A204.1 (cell line): Measurements from ENCODE around the gene NDUFA12.

Source experiments
- FAIRE-seq: peaks from 2 replicates; lab custom pipeline; 2012; peaks lifted over from hg19 to GRCh38; lab: Jason Lieb, UNC

NDUFA12 gene

GRCh38 chr12:94980577-94980976 lies 22.9 kb downstream of the NDUFA12 start:
- FAIRE-seq = peak; percentile 95

DNA sequence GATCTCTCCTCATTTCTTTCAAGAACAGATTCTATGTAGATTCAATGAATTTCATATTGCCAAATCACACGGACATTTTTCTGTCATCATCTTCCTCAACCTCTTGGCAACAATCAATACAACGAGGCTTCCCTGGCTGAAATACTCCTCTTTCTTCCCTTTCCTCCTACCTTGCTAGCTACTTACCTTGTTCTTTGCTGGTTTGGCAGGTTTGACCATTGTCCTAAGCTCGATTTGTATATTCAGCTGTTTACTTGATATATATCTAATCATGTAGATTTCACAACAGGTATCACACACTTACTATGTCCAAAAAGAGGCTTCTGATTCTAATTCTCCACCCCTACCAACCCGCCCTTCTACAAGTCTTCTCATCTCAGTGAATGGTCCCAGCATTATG lies 23.6 kb downstream of the NDUFA12 start:
- no peak for FAIRE-seq

DNA sequence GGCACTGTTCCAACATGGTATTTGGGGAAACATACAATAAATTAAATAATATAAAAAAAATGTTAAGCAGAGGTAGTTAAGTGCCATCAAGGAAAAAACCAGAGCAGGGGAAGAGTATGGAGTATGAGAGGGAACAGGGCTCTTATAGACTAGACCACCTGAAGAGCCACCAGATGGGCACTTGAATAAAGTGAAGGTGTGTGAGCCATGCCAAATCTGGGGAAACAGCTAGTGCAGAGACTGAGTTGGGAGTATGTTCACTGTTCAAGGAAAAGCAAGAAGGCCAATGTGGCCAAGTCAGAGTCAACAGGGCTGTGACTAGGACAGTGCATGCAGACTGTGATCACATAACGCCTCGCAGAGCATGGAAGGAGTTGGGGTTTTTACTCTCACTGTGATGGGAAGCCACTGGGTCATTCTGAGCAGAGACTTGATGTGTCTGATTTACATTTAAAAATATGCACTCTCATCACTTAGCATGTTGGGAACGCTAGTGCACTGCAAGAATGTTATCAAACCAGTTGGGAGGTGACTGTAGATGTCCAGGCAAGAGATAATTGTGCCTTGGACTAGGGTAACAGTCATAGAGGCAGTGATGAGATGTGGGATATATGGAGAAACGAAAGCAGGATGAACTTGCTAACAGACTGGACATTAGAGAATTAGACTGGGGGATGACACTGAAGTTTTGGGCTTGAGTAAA lies 25.6 kb downstream of the NDUFA12 start:
- no peak for FAIRE-seq

DNA sequence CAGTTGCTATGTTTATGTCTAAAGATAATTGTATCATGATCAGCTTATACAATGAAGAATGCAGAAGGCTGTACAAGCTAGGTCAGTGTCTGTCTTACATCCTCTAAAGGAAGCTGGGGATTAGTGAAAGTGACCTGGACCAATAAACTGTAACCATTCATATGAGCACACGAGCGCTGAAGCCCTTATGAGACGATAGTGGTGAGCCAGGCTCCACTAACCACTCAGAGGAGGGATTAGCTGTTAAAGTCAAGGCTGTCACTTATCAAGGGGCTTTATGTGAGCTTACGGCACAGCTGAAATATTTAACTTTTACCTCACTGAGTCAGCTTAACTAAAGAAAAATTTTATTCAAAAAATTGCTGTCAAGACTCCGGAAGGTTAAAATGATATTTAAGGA lies 30.3 kb downstream of the NDUFA12 start:
- FAIRE-seq = no peak

DNA sequence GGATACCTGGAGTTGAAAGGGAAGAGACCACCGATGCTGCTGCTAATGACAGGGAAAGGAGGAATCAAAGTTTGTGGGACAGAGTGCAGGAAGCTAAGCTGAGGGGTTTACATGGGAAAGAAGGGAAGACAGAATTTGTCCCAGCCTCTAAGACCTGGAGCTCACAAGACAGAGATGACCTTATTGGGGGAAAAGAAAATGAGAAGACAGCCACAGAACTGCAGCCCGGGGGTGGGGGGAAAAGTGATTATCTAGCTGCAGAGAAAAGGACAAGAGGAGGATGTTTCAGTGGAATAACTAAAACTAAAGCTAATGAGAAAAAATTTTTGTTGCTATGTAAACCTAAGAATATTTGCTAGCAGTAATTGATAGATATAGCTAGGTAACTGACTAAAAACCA lies 30.7 kb downstream of the NDUFA12 start:
- FAIRE-seq = no peak

GRCh38 chr12:94971923-94972322 lies 31.6 kb downstream of the NDUFA12 start:
- FAIRE-seq = no peak

DNA sequence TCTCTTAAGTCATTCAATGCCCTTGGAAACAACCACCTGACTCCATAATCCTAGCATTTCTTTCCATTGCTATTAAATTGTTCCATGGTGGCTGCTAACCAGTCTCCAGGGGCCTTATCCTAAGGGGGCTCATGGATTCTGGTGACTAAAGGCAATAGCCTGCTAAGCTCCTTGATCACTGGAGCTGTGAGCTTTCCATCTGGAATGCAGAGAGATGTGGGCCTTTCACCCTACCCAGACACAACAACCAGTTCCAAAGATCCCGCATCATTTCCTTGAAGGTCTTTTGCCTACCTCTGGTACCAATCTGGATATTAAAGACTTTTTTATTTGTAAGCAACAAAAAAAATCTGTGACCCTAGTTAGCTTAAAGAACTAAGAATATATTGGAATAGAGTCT lies 32.9 kb downstream of the NDUFA12 start:
- FAIRE-seq = no peak

DNA sequence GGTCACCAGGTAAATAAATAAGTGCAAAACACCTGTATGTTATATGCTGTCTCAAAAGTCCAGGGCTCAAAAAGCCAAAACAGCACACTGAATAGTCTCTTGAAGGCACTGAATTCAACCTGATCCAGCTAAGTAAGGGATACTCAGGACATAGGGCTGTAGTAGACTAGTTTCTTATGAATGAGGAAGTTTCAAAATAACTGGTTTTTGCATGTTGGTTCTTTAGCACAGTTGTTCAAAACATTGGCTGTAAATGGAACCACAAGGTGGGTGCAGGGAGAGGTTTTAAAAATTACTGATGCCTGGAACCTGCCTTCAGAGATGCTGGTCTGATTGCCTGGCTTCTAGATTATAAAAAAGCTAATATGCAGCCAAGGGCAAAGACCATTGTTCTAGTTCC lies 34.1 kb downstream of the NDUFA12 start:
- FAIRE-seq = no peak

DNA sequence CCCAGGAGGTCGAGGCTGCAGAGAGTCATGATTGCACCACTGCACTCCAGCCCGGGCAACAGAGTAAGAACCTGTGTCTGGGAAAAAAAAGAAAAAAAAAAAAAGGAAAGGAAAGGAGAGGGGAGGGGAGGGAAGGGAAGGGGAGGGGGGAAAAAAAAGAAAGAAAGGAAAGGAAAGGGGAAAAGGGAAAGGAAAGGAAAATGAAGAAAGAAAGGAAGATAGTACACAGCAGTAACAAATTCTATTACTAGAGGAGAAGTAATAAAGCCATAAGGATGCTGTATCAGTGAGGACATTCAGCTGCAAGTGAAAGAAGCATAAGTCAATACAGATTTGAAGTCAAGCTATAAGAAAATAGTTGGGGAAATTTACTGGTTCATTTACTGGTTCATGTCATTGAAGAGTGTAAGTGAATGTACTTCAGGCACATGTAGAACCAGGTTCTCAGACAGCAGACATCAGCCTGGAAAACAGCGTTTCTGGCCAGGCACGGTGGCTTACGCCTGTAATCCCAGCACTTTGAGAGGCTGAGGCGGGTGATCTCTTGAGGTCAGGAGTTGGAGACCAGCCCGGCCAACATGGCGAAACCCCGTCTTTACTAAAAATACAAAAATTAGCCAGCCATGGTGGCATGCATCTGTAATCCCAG lies 37.4 kb downstream of the NDUFA12 start:
- FAIRE-seq = no peak

DNA sequence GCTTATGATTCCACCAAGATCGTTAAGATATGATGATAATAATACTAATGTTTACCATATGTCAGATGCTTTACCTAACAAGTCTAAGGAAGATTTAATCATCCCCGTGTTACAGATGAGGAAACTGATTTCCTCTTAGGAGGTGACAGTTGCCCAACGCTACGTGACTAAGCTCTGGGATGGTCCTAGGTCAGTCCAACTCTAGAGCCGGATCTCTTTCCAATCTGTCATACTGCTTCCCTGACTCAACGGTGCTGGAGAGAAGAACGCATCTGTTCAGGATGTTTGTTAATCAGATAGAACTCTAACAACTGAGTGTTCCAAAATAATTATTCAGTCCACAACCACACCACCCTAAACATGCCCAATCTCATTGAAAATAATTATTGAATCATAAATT lies 39.8 kb downstream of the NDUFA12 start:
- FAIRE-seq = no peak

- FAIRE-seq = no peak
These were observed 40.8 kb downstream of the NDUFA12 start for GRCh38 chr12:94962670-94963069.

DNA sequence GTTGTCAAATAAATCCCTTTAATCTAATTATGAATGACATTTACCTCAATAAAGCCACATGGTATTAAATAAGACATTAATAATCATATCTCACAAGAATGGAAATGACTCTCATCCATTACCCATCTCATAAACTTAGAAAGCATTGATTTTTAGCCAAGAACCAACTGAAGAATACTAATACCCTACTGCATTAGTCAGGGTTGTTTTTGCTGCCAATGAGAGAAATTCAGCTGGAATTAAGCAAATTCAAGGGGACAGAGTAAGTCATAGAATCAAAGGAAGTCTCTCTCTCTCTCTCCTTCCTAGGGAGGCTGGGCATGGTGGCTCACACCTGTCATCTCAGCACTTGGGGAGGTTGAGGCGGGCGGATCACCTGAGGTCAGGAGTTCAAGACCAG lies 41.6 kb downstream of the NDUFA12 start:
- no peak for FAIRE-seq

DNA sequence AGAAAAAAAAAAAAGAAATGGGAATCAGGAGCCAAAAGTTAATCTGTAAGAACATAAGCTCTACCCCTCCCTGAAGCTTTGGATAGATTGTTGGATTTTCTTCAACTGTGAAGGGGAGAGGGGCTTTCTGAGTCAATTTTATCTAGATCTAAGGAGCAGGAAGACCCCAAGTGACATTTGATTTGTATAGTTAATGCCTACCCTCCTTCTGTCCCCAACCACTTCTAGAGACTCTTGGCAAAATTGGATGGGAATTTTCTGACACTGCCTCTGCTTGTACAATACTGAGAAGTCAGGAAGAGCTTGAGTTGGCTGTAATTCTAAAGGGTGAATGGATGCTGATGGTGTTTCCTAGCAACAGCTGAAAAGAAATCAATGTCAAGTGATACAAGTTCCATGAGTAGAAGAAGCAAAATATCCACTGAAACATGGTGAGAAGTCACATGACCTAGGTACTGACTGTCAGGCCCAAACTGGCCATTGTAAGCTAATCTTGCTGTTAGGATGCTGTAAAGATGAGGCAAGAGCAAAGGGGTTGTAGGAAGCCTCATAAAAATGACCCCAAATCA lies 42.2 kb downstream of the NDUFA12 start:
- no peak for FAIRE-seq

DNA sequence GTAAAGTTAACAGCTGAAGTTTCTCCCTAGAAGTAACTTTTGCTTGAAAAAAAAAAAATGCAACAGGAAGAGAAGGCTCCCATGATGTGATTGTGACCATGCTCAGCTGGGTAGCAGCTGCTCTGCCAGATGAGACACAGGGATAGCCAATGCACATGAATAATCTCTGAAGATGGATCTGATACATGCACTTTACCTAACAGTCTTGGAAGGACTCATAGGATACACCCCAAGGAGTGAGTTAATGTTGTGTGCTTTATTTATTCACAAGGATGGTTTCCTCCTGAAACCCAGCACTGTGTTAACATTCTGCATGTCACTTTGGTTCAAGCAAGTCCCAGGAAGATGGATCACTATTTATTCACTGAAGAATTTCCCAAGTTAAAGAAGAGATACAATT lies 46.5 kb downstream of the NDUFA12 start:
- FAIRE-seq = no peak

DNA sequence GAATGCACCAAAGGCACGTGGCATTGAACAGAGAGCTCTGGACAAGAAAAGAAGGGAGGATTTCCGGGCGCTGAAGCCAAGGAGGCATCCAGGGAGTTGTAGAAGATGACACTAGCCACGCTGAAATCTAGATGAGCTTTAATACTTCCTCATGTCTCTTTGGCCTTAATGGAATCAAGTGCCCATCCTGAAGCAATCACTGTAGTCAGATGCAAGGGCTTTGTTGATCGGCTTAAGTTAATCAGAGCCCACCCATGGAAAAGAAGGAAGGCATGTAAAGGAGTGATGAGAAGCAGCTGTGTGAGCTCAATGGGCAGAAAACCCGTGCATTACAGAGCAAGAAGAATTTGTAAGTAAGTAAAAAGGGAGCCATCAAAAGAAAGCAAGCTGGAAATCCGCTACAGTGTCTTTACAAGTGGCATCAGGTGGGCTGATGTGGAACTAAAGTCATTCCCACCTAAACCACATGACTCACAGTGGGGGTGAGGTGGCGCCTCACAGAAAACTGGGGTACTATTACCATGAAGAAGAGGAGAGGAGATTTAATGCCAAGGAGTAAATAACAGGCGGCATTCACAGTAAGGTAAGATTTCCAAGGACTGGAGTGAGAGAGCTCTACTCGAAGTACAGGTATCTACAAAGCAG lies 48.4 kb downstream of the NDUFA12 start:
- FAIRE-seq = no peak

GRCh38 chr12:94954029-94954685 lies 49.3 kb downstream of the NDUFA12 start:
- no peak for FAIRE-seq

DNA sequence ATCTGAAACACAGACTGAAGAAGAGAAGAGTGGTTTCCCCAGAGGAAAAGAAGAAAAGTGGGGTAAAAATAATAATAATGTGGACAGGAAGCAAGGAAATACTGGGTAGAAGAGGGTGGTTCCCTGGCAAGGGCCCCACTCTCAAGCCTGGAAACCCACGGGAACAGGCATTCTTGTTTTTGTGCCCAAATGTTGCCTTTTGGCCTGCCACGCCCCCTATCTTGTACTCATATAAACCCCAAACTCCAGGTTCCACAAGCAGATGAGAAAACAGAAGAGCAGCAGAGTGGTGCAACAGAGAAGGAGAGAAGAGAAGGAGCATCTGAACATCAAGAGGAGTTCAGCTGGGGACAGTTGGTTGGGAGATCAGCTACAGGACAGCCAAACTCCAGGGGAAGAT lies 51.2 kb downstream of the NDUFA12 start:
- FAIRE-seq = no peak

DNA sequence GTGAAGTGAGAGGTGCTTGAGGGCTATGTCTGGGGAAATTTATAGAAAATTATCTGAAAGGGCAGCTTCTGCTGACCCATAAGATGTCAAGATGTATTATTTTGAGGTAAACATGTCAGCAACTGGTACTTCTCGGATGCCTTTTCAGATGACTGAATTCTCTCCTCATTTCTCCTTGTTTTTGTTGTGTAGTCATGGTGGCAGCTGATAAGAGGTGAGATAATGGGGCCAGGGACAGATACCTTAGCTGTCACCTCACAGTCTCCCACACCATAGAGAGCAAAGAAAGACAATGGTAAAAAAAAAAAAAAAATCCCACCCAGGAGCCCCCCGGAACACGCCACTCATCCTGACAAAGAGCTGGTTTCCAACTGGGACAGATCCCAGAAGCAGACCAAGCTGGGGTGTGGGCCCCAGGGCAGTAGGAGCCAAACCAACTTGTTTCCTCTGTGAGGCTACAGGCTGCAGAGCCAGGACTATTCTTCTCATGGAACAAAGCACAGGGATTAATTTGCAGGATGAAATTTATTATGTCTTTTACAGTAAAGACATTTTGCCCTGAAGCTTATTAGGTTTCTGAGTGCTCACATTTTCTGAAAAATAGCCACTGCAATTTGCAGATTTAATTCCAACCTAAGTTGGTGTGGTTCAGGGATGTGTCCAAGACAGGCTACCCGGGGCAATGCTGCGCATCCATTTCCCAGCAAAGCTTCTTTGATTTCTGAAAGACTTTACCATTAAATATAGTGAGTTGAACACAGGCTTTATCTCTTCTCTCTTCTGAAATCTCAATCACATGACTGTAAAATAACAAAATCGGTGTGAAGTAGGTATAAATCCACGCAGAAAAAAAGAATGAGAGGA lies 52.2 kb downstream of the NDUFA12 start:
- FAIRE-seq = no peak

GRCh38 chr12:94948232-94948810 lies 55.2 kb downstream of the NDUFA12 start:
- FAIRE-seq = no peak

- FAIRE-seq = no peak
These were observed 60.8 kb downstream of the NDUFA12 start for GRCh38 chr12:94942663-94943062.

DNA sequence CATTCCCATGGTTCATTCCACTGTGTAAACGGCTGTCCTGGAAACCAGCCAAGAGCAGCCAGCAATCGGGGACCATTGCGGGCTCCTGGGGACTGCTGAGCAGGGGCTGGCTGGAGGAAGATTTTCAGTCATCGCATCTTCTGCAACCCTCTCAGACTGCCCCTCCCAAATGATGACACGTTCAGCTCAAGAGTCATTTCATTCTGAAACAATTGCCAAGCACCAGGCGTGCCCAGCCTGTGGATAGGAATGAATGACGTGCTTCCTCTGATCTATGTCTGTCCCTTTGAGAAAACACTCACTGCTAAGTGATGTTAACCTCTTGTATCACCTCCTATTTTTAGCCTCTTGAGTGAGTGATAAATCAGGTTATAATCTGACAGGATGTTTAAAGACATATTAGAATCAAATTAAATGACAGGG lies 62.0 kb downstream of the NDUFA12 start:
- FAIRE-seq = no peak

DNA sequence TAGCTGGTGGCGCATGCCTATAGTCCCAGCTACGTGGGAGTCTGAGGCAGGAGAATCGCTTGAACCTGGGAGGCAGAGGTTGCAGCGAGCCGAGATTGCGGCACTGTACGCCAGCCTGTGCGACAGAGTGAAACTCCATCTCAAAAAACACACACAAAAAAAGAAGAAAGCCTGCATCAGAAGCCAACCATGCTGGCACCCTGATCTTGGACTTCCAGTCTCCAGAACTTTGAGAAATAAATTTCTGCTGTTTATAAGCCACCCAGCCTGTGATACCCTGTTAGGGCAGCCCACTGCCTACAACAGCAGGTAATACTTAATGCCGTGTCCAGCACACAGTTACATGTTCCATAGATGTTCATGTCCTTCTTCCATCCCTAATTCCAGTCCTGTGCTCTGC lies 62.7 kb downstream of the NDUFA12 start:
- FAIRE-seq = no peak
